ENCODE results near the gene HSF4.

DNA sequence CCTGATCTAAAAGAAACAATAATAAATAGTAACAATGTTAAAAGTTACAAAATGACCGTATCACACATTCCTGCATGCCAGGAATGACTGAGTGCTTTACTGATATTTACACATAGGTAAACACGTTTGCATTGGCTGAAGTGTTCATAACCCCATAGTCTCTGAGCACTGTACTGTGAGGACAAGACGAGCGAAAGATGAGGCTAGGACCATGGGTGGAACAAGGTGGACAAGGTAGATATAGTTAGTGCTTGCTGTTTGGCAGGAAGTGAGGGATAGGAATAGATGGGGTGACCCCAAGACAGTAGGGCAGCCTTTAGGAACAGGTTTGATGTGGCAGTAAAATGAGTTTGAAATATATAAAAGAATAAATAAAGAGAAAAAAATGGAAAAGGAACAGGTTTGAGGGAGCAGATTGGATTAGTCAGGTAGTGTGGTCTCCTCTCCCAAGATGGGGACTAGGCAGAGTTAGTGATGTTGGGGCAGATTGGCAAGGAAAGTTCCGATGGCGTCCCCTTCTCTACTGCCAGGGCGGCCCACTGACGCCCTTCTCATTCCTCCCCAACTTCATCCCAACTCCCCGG is 27.0 kb downstream of the HSF4 start:
- TF ChIP-seq, protein P1, sequence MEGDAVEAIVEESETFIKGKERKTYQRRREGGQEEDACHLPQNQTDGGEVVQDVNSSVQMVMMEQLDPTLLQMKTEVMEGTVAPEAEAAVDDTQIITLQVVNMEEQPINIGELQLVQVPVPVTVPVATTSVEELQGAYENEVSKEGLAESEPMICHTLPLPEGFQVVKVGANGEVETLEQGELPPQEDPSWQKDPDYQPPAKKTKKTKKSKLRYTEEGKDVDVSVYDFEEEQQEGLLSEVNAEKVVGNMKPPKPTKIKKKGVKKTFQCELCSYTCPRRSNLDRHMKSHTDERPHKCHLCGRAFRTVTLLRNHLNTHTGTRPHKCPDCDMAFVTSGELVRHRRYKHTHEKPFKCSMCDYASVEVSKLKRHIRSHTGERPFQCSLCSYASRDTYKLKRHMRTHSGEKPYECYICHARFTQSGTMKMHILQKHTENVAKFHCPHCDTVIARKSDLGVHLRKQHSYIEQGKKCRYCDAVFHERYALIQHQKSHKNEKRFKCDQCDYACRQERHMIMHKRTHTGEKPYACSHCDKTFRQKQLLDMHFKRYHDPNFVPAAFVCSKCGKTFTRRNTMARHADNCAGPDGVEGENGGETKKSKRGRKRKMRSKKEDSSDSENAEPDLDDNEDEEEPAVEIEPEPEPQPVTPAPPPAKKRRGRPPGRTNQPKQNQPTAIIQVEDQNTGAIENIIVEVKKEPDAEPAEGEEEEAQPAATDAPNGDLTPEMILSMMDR (conservative IDR thresholded peaks at IDR 0.05; ENCODE audit: low read depth, low read length), result no peak
- no peak for TF ChIP-seq EZH2 (IDR thresholded peaks at IDR 0.05; ENCODE audit: borderline replicate concordance, low read depth, low read length, poor library complexity, severe bottlenecking)

Data from A673 (cell line).